Erythroblast (primary cell): Measurements from ENCODE around the gene NCOA4.
A peak's percentile ranks its signal among the peaks of the same experiment; 100 is the strongest.
"Not testable (repeated sequence)": the region's sequence is repeated elsewhere in the genome, so short reads cannot be mapped to it uniquely, and the experiment has no call there.

Source experiments
- DNase-seq, 2 experiments: peaks; one replicate each; lab custom pipeline; 2025; lab: John Stamatoyannopoulos, UW
- GATA1 ChIP-seq: IDR thresholded peaks from 2 replicates; pipeline ENCODE4 v1.6.1; 2011; ENCODE audit warnings: low read depth, mild to moderate bottlenecking, control low read depth, low read length, moderate library complexity
- POLR2A ChIP-seq: IDR thresholded peaks from 2 replicates; pipeline ENCODE4 v1.6.1; 2011; ENCODE audit warnings: mild to moderate bottlenecking, low read length

Gene NCOA4

GRCh38 chr10:46001187-46001756, 29.2 kb downstream of the NCOA4 start:
- DNase-seq = peak; percentile 98 to 100
- TF ChIP-seq GATA1 (peak; percentile 89), POLR2A (peak; percentile 72)

GRCh38 chr10:46000538-46000937, 29.9 kb downstream of the NCOA4 start:
- no peak for DNase-seq
- TF ChIP-seq GATA1 (no peak), POLR2A (no peak)

- DNase-seq = not testable (repeated sequence)
These were observed 30.5 kb downstream of the NCOA4 start for GRCh38 chr10:45999955-46000354.

GRCh38 chr10:45997994-45998763, 32.2 kb downstream of the NCOA4 start:
- DNase-seq = no peak
- TF ChIP-seq POLR2A = no peak
- TF ChIP-seq GATA1 = no peak

GRCh38 chr10:45997557-45997956, 32.9 kb downstream of the NCOA4 start:
- no peak for DNase-seq
- TF ChIP-seq GATA1 (no peak), POLR2A (no peak)

- DNase-seq = not testable (repeated sequence)
These were observed 44.8 kb downstream of the NCOA4 start for GRCh38 chr10:45985590-45985989.

- not testable (repeated sequence) for DNase-seq
These were observed 46.0 kb downstream of the NCOA4 start for GRCh38 chr10:45984473-45984872.

GRCh38 chr10:45983538-45984186, 46.8 kb downstream of the NCOA4 start:
- peak; percentile 84 to 90 for DNase-seq

- not testable (repeated sequence) for DNase-seq
These were observed 49.1 kb downstream of the NCOA4 start for GRCh38 chr10:45981367-45981766.

GRCh38 chr10:45978554-45978953, 51.9 kb downstream of the NCOA4 start:
- not testable (repeated sequence) for DNase-seq

GRCh38 chr10:45974041-45974440, 56.4 kb downstream of the NCOA4 start:
- not testable (repeated sequence) for DNase-seq

GRCh38 chr10:45972813-45973169, 57.6 kb downstream of the NCOA4 start:
- peak in 1 of 2 experiments; percentile 60 for DNase-seq

- TF ChIP-seq POLR2A = peak; percentile 77
- DNase-seq = peak; percentile 91 to 92
These were observed 58.2 kb downstream of the NCOA4 start, which contains the start of gene TIMM23 for GRCh38 chr10:45972106-45972812. TIMM23 (plus strand) TSS chr10:45972489; CDS start chr10:45972625, 136 bp downstream.

GRCh38 chr10:45971742-45972105, 58.7 kb downstream of the NCOA4 start:
- DNase-seq = peak; percentile 59 to 60

- DNase-seq = not testable (repeated sequence)
These were observed 59.4 kb downstream of the NCOA4 start for GRCh38 chr10:45971019-45971418.

GRCh38 chr10:45962686-45963452, 67.6 kb downstream of the NCOA4 start:
- not testable (repeated sequence) for DNase-seq

GRCh38 chr10:45957928-45958327, 72.5 kb downstream of the NCOA4 start:
- not testable (repeated sequence) for DNase-seq

- not testable (repeated sequence) for DNase-seq
These were observed 73.8 kb downstream of the NCOA4 start for GRCh38 chr10:45956634-45957033.
